Left hindlimb (tissue), 1 donor: ENCODE results near the gene SPTB.

Source experiments
- DNase-seq: peaks from one replicate; pipeline ENCODE4 v3.0.0-alpha.2; 2018

Gene SPTB

GRCh38 chr14:64745511-64746091, 134.1 kb downstream of the SPTB start:
- DNase-seq: no peak

GRCh38 chr14:64743061-64743460, 136.6 kb downstream of the SPTB start:
- DNase-seq: no peak

GRCh38 chr14:64741961-64742360, 137.7 kb downstream of the SPTB start:
- DNase-seq: no peak

GRCh38 chr14:64741200-64741599, 138.5 kb downstream of the SPTB start:
- DNase-seq: no peak

GRCh38 chr14:64738281-64738804, 141.4 kb downstream of the SPTB start:
- no peak for DNase-seq

GRCh38 chr14:64737391-64738280, 142.1 kb downstream of the SPTB start:
- no peak for DNase-seq

- no peak for DNase-seq
These were observed 143.2 kb downstream of the SPTB start for GRCh38 chr14:64736271-64737169.

GRCh38 chr14:64734990-64735389, 144.7 kb downstream of the SPTB start:
- DNase-seq: no peak

- no peak for DNase-seq
These were observed 145.8 kb downstream of the SPTB start for GRCh38 chr14:64733899-64734298.

GRCh38 chr14:64733321-64733720, 146.4 kb downstream of the SPTB start:
- DNase-seq: no peak

- no peak for DNase-seq
These were observed 147.1 kb downstream of the SPTB start for GRCh38 chr14:64732536-64733120.

GRCh38 chr14:64732066-64732465, 147.6 kb downstream of the SPTB start:
- no peak for DNase-seq

- no peak for DNase-seq
These were observed 148.5 kb downstream of the SPTB start for GRCh38 chr14:64731141-64731581.

GRCh38 chr14:64730681-64731080, 149.0 kb downstream of the SPTB start:
- no peak for DNase-seq

- DNase-seq: no peak
These were observed 149.7 kb downstream of the SPTB start for GRCh38 chr14:64730061-64730440.

- DNase-seq: no peak
These were observed 150.2 kb downstream of the SPTB start for GRCh38 chr14:64729386-64730060.

- DNase-seq: no peak
These were observed 150.9 kb downstream of the SPTB start for GRCh38 chr14:64728856-64729255.

- no peak for DNase-seq
These were observed 151.6 kb downstream of the SPTB start for GRCh38 chr14:64728106-64728505.

- DNase-seq: no peak
These were observed 152.1 kb downstream of the SPTB start for GRCh38 chr14:64727551-64728071.

GRCh38 chr14:64726585-64726890, 153.2 kb downstream of the SPTB start:
- peak; percentile 22 for DNase-seq

- peak; percentile 8 for DNase-seq
These were observed 153.7 kb downstream of the SPTB start for GRCh38 chr14:64725879-64726584.
